GM12892 (cell line): ENCODE measurements around the gene CDK9.

Experiments used
- POLR2A ChIP-seq: IDR thresholded peaks from 2 replicates; pipeline ENCODE4 v1.6.1; 2011; ENCODE audit warnings: low read depth, low read length, control low read depth
- POLR2AphosphoS5 ChIP-seq: IDR thresholded peaks from 2 replicates; pipeline ENCODE4 v1.6.1; 2011; ENCODE audit warnings: low read depth, low read length, control low read depth
- TAF1 ChIP-seq: IDR thresholded peaks from 2 replicates; pipeline ENCODE4 v1.6.1; 2011; ENCODE audit warnings: low read depth, mild to moderate bottlenecking, control low read depth, low read length, borderline replicate concordance

DNA sequence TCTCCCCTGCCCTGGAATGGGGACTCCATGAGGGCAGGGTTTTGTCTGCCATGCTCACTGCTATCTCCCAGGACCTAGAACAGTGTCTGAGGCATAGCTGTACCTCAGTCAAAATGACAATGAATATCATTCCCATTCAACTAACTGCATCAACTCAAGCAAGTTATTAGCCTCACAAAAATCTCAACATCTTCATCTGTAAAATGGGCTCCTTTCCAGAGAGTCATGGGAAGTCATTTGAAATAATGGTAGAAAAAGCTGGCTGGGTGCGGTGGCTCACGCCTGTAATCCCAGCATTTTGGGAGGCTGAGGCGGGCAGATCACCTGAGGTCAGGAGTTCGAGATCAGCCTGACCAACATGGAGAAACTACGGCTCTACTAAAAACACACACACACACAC lies 16.7 kb upstream of the CDK9 start:
- TF ChIP-seq POLR2A (no peak), POLR2AphosphoS5 (no peak), TAF1 (no peak)
